AG04450 (cell line): ENCODE data around the gene CALHM3. TPM values are rescaled to one million over a fixed set of nuclear protein-coding genes. Genes with fewer than 3 reads are reported as not detected.
A peak's percentile ranks its signal among the peaks of the same experiment; 100 is the strongest.

Experiments
- CTCF ChIA-PET: fragments of 300-600, 350-600 bp; formaldehyde crosslinking; extraction: SDS; loops from one replicate; lab custom pipeline; 2022; ENCODE audit warnings: antibody characterized with exemption, inconsistent platforms; lab: Charles Lee
- POLR2A ChIA-PET: fragments of 350-600 bp; formaldehyde crosslinking; extraction: SDS; loops from one replicate; lab custom pipeline; 2021; ENCODE audit warnings: antibody characterized with exemption, inconsistent platforms; lab: Yijun Ruan, JAX
- DNase-seq: peaks from one replicate; pipeline ENCODE4 v3.0.0-alpha.2; 2011; ENCODE audit warnings: low read depth, low spot score
- H3K27ac ChIP-seq: one replicate; pipeline ENCODE4 v1.5.1; 2012; ENCODE audit warnings: low read depth, low read length, control low read depth
- H3K27me3 ChIP-seq: one replicate; pipeline ENCODE4 v1.6.0; 2012; ENCODE audit warnings: low read length; ENCODE audit not compliant: control insufficient read depth, insufficient read depth
- H3K4me3 ChIP-seq: 2 replicates; pipeline ENCODE4 v1.5.1; 2011; ENCODE audit warnings: mild to moderate bottlenecking, low read depth, low read length, control low read depth
- H3K9me3 ChIP-seq: 2 replicates; pipeline ENCODE4 v1.5.1; 2012; ENCODE audit warnings: low read length; ENCODE audit not compliant: control insufficient read depth, insufficient read depth
- CTCF ChIP-seq: IDR thresholded peaks from 2 replicates; pipeline ENCODE4 v1.5.1; 2011; ENCODE audit warnings: low read depth, low read length, control low read depth, inconsistent platforms
- polyA plus RNA-seq: library from polyadenylated mRNA; depleted of rRNA; stranded (reverse); fragments of >200 nt; gene quantifications from 2 replicates; pipeline ENCODE4 v1.2.3, GENCODE V29; 2011

CALHM3 gene
- polyA plus RNA-seq, 1 experiment, result not detected

GRCh38 chr10:103481974-103482531 lies 3.0 kb upstream of the CALHM3 start:
- Histone ChIP-seq H3K27me3 (peaks cover 3% of the 10 kb centered on the region), H3K27ac (no peak overlapping the region), H3K4me3 (no peak overlapping the region), H3K9me3 (no peaks in the 10 kb centered on the region)
- ChIA-PET CTCF (interaction anchor here (0.9 to 4.5 kb wide), 5 partner anchors 20 to 111 kb away, joined by 3 to 112 read pairs (median 4); no protein-coding TSS in a partner anchor), POLR2A (no interaction called here)
- TF ChIP-seq CTCF, result peak; percentile 79
- peak; percentile 42 for DNase-seq

- TF ChIP-seq CTCF, result no peak
- Histone ChIP-seq H3K27me3 (peaks cover 14% of the 10 kb centered on the region), H3K9me3 (no peaks in the 10 kb centered on the region), H3K27ac (no peak overlapping the region), H3K4me3 (no peak overlapping the region)
- DNase-seq, result no peak
- ChIA-PET POLR2A (no interaction called here), CTCF (interaction anchor here (1.0 to 1.2 kb wide), 5 partner anchors 12 to 66 kb away, joined by 3 to 7 read pairs (median 3); no protein-coding TSS in a partner anchor)
These were observed 1.5 kb upstream of the CALHM3 start for GRCh38 chr10:103480521-103480920.

DNA sequence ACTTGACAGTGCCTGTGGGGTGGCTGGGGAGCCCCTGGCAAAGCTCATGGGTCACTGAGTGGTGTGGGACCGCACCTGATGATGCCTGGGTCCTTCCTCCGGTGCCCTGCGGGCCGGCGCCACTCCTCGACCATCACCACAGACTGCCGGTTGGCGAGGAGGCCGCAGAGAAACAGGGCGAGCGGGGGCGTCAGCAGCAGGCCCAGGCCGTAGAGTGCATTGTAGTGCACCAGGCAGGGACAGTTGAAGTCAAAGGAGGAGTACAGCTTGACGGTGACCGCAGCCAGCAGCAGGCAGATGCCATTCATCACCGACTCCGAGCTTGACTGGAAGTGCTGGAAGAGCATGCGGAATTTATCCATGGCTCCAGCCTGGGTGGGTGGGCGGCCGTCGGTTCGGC lies 369 bp downstream of the CALHM3 start:
- ChIA-PET POLR2A (no interaction called here), CTCF (no interaction called here)
- no peak for DNase-seq
- peaks cover 15% of the 10 kb centered on the region for H3K27me3 ChIP-seq
- TF ChIP-seq CTCF, result no peak
- H3K9me3 ChIP-seq, result no peaks in the 10 kb centered on the region
- H3K4me3 ChIP-seq, result no peak overlapping the region
- no peak overlapping the region for H3K27ac ChIP-seq

DNA sequence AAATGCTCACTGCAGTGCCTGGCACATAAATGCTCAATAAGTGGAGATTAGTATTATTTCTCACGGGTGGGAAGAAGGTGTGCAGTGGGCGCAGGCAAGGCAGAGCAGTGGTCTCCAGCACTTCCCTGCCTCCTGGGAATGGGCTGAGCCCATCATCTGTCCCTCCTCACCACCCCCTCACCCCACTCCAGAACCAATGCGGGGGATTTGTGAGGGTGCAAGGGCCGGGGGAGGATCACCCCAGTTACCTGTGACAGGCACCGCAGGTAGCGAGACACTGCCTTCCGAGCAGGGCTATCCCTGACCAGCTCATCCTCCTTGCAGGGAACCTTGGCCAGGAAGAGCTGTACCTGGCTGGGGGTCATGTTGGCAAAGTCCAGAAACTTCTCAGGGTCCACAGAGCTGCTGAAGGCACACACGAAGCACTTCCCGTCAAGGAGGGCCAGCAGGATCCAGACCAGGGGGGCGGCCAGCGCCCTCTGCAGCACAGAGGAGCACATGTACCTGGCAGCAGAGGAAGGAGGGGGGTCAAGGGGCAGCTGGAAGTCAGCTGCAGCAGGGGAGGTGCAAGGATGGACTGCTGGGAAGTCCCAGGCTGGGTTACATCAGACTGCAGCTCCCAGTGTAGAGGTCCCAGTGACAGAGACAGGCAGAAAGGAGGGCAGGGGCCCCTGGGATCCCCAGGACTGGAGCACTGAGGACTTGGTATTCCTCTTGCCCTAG lies 2.8 kb downstream of the CALHM3 start:
- Histone ChIP-seq H3K27me3 (peaks cover 17% of the 10 kb centered on the region), H3K9me3 (no peaks in the 10 kb centered on the region; the same call in 1 of the 2 replicates), H3K4me3 (no peak overlapping the region), H3K27ac (no peak overlapping the region)
- ChIA-PET CTCF (interaction anchor here (2.6 kb wide), 1 partner anchor 60 kb away, joined by 9 read pairs; no protein-coding TSS in a partner anchor), POLR2A (interaction anchor here (0.6 kb wide), 1 partner anchor 59 kb away, joined by 4 read pairs; no protein-coding TSS in a partner anchor)
- DNase-seq, result no peak
- TF ChIP-seq CTCF, result peak; percentile 17; the same call in 1 of the 2 replicates

DNA sequence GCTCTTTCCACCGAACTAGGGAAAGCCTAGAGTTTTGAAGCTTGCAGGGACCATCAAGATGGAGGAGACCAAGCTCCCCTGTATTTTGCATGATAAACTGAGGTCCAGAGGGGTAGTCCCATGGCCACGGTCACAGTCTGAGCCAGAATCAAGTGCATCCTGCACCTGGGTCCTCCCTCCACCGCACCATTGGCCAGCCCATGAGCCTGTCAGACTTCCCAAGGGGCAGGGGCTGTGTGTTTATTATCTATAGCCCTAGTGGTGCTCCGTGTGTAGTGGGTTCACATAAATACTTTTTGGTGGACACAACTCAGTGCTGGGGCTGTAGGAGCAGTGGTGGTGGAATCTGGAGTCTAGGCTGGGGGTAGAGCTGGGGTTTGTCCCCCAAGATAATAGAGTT lies 3.6 kb downstream of the CALHM3 start:
- DNase-seq, result no peak
- CTCF ChIA-PET, result interaction anchor here (1.1 to 2.6 kb wide), 3 partner anchors 10 to 211 kb away, joined by 3 to 9 read pairs (median 5); no protein-coding TSS in a partner anchor
- POLR2A ChIA-PET, result no interaction called here

More for the DNA sequence above, 3.6 kb downstream of the CALHM3 start:
- Histone ChIP-seq H3K4me3 (no peak overlapping the region), H3K27me3 (peaks cover 17% of the 10 kb centered on the region), H3K27ac (no peak overlapping the region), H3K9me3 (no peaks in the 10 kb centered on the region; the same call in 1 of the 2 replicates)
- no peak for TF ChIP-seq CTCF
